Parathyroid adenoma (tissue), 2 donors: Measurements from ENCODE around the gene MESP2.

Experiments used
- H2AFZ ChIP-seq: fragments of 300-600 bp; sonication (generic); one replicate; pipeline ENCODE4 v1.7.0; 2017; ENCODE audit warnings: antibody characterized with exemption, mild to moderate bottlenecking
- H3K27ac ChIP-seq: fragments of 300-600 bp; sonication (generic); one replicate; pipeline ENCODE4 v1.7.0; 2017
- H3K27me3 ChIP-seq: fragments of 300-600 bp; sonication (generic); one replicate; pipeline ENCODE4 v1.7.0; 2017; ENCODE audit warnings: low read length; ENCODE audit not compliant: control insufficient read depth, insufficient read depth
- H3K36me3 ChIP-seq: fragments of 300-600 bp; sonication (generic); one replicate; pipeline ENCODE4 v1.7.0; 2017; ENCODE audit warnings: low read length; ENCODE audit not compliant: control insufficient read depth, insufficient read depth
- H3K4me1 ChIP-seq: fragments of 300-600 bp; sonication (generic); one replicate; pipeline ENCODE4 v1.7.0; 2017; ENCODE audit warnings: control low read depth
- H3K4me2 ChIP-seq: fragments of 300-600 bp; sonication (generic); one replicate; pipeline ENCODE4 v1.7.0; 2017; ENCODE audit warnings: low read length
- H3K4me3 ChIP-seq: fragments of 300-600 bp; sonication (generic); one replicate; pipeline ENCODE4 v1.7.0; 2017; ENCODE audit warnings: low read depth, low read length
- H3K79me2 ChIP-seq: fragments of 300-600 bp; sonication (generic); one replicate; pipeline ENCODE4 v1.7.0; 2017; ENCODE audit warnings: control low read depth
- H3K9ac ChIP-seq: fragments of 300-600 bp; sonication (generic); one replicate; pipeline ENCODE4 v1.7.0; 2017; ENCODE audit warnings: mild to moderate bottlenecking
- H3K9me3 ChIP-seq: fragments of 300-600 bp; sonication (generic); one replicate; pipeline ENCODE4 v1.7.0; 2017; ENCODE audit warnings: low read length; ENCODE audit not compliant: control insufficient read depth
- TF ChIP-seq, protein P1 (sequence below): fragments of 300-600 bp; sonication (generic); IDR thresholded peaks from one replicate; pipeline ENCODE4 v1.7.0; 2017; ENCODE audit warnings: antibody characterized with exemption, mild to moderate bottlenecking
- donor health status: primary hyperparathyroidism.

MESP2 gene

DNA sequence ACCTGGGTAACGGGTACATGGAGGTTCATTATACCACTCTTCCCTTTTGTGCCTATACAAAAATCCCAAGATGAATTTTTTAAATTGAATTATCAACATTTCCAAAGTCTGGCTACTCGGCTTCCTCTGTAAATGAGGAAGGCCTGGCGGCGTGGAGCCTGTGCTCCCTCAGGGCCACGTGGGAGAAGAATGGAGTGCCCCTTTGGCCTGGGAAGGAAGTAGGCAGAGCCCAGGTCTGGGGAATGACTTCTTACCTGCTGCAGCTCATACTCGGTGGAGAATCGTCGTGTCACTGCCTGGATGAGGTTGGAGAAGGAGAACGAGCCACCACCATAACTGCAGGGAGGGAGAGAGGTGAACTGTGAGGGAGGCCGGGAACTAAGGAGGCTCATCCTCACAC, 14.1 kb downstream of the MESP2 start:
- no peak overlapping the region for H2AFZ ChIP-seq
- no peaks in the 10 kb centered on the region for H3K36me3 ChIP-seq
- no peak overlapping the region for H3K27ac ChIP-seq
- H3K4me1 ChIP-seq, result no peaks in the 10 kb centered on the region
- no peaks in the 10 kb centered on the region for H3K27me3 ChIP-seq
- H3K4me3 ChIP-seq, result no peak overlapping the region
- no peaks in the 10 kb centered on the region for H3K79me2 ChIP-seq
- no peak overlapping the region for H3K4me2 ChIP-seq
- no peaks in the 10 kb centered on the region for H3K9me3 ChIP-seq
- TF ChIP-seq, protein P1, sequence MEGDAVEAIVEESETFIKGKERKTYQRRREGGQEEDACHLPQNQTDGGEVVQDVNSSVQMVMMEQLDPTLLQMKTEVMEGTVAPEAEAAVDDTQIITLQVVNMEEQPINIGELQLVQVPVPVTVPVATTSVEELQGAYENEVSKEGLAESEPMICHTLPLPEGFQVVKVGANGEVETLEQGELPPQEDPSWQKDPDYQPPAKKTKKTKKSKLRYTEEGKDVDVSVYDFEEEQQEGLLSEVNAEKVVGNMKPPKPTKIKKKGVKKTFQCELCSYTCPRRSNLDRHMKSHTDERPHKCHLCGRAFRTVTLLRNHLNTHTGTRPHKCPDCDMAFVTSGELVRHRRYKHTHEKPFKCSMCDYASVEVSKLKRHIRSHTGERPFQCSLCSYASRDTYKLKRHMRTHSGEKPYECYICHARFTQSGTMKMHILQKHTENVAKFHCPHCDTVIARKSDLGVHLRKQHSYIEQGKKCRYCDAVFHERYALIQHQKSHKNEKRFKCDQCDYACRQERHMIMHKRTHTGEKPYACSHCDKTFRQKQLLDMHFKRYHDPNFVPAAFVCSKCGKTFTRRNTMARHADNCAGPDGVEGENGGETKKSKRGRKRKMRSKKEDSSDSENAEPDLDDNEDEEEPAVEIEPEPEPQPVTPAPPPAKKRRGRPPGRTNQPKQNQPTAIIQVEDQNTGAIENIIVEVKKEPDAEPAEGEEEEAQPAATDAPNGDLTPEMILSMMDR, result no peak
- H3K9ac ChIP-seq, result no peak overlapping the region

DNA sequence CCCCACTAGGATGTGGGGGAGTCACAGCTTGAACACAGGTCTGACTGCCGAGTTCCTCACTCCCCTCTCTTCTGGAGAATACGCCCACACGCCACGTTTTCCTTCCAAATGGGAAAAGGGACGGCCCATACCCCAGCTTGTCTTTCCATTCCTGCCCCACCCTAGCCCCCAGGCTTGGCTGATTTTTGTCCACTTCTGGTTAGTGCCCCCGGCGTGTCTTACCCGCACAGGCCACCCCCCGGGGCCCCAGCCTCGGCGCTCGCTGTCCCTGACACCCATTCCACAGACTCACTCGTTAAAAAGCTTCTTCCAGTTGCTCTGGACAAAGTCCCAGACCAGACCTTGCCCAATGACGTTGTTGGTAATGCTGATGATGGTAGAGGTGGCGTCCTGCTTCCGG, 14.5 kb downstream of the MESP2 start:
- Histone ChIP-seq H3K9me3 (no peaks in the 10 kb centered on the region), H3K9ac (no peak overlapping the region), H3K27me3 (no peaks in the 10 kb centered on the region), H2AFZ (no peak overlapping the region), H3K36me3 (no peaks in the 10 kb centered on the region), H3K27ac (no peak overlapping the region), H3K4me1 (no peaks in the 10 kb centered on the region), H3K79me2 (no peaks in the 10 kb centered on the region), H3K4me3 (no peak overlapping the region), H3K4me2 (no peak overlapping the region)
- TF ChIP-seq, protein P1, result no peak

DNA sequence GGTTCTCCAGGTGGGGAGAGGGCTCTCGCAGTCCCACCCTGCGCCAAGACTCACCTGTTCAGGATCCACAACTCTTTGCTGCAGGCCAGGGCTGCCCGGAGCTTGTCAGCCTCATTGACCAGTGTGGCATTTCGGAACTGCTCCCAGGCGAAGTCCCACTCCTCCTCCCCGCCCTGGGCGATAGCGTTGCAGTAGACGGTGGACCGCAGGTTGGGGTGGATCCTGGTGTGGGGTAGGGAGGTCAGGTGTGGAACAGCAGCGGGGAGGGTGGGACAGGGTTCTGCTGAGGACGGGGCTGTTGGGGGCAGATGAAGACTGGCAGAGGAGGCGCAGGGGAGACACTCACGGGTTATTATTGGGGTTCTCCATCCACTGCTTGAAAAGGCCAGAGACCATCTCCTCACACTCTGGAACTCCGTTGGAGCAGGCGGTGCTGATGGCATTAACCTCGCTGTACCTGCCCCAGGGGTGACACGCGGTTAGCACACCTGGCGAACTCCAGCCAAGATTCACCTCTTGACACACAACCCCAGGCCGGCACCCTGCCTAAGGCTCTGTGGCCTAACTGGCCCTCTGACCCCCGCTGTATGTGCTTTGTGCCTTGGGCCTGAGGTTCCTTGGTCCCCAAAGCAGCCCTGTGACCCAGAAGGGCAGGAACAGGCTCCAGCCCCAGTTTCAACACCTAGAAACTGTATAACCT, 16.1 kb downstream of the MESP2 start:
- Histone ChIP-seq H3K27ac (no peak overlapping the region), H3K4me2 (no peak overlapping the region), H3K4me3 (no peak overlapping the region), H3K9me3 (no peaks in the 10 kb centered on the region), H2AFZ (no peak overlapping the region), H3K79me2 (no peaks in the 10 kb centered on the region), H3K27me3 (no peaks in the 10 kb centered on the region), H3K4me1 (no peaks in the 10 kb centered on the region), H3K36me3 (no peaks in the 10 kb centered on the region), H3K9ac (no peak overlapping the region)
- TF ChIP-seq, protein P1, result no peak

DNA sequence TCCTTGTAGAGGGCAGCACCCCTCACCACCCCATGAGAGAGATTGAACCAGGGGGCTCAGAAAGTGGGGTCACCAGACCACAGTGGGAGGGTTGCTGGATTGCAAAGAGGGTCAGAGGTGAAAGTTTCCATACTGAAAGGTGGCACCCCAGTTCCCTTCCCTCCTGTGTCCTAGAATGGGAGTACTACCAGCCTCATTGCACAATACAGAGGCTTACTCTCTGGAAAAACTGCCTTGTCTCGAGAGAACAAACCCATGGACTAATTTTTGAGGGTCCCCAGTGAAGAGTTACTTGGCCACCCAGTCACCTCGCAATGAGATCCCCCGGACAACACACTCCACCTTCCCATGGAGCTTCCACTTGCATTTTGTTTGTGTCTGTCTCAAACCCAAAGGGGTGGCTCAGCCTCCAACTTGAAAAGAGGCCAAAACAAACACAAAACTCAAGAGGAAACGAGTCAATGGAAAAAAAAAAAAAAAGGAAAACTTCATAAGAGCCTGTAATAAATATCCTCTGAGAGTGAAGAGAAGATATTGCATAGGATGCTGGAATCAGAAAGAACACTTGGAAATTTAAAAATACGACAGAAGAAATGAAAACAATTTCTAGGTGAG, 18.6 kb downstream of the MESP2 start:
- H3K36me3 ChIP-seq, result no peaks in the 10 kb centered on the region
- H3K4me2 ChIP-seq, result no peak overlapping the region
- no peaks in the 10 kb centered on the region for H3K4me1 ChIP-seq
- H3K4me3 ChIP-seq, result no peak overlapping the region
- no peaks in the 10 kb centered on the region for H3K79me2 ChIP-seq
- no peak overlapping the region for H2AFZ ChIP-seq
- TF ChIP-seq, protein P1, result no peak
- H3K9me3 ChIP-seq, result no peaks in the 10 kb centered on the region
- no peak overlapping the region for H3K9ac ChIP-seq
- H3K27me3 ChIP-seq, result no peaks in the 10 kb centered on the region
- no peak overlapping the region for H3K27ac ChIP-seq

DNA sequence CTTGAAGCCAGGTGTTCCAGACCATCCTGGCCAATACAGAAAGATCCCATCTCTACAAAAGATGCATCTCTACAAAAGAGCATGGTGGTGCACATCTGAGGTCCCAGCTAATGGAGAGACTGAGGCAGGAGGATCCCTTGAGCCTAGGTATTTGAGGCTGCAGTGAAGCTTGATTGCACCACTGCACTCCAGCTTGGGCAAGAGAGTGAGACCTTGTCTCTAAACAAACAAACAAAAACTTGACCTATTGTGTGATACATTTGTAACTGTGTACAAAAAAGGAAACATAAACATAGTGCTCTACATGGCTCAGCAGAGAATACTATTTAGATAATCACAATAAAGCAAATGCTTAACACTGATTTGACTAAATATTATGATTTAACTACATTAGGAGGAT, 19.9 kb downstream of the MESP2 start:
- no peak overlapping the region for H3K27ac ChIP-seq

More for the DNA sequence above, 19.9 kb downstream of the MESP2 start:
- Histone ChIP-seq H3K9me3 (no peaks in the 10 kb centered on the region), H3K9ac (no peak overlapping the region), H2AFZ (no peak overlapping the region), H3K36me3 (no peaks in the 10 kb centered on the region), H3K4me2 (no peak overlapping the region), H3K4me3 (no peak overlapping the region), H3K27me3 (no peaks in the 10 kb centered on the region), H3K79me2 (no peaks in the 10 kb centered on the region), H3K4me1 (no peaks in the 10 kb centered on the region)
- TF ChIP-seq, protein P1, result no peak
